ENCODE results near the gene DUSP15.

- TF ChIP-seq SNAI2 (CRISPR knock-in tag; IDR thresholded peaks at IDR 0.05) (no peak), ZFP3 (CRISPR knock-in tag; IDR thresholded peaks at IDR 0.05) (no peak), PATZ1 (CRISPR knock-in tag; IDR thresholded peaks at IDR 0.05; ENCODE audit: borderline replicate concordance) (no peak), RARB (CRISPR knock-in tag; IDR thresholded peaks at IDR 0.05) (no peak), ARNTL (CRISPR knock-in tag; IDR thresholded peaks at IDR 0.05; ENCODE audit: borderline replicate concordance, low read depth) (no peak)
These were observed 38.1 kb upstream of the DUSP15 start for GRCh38 chr20:31908424-31908823.

Measured in SK-N-SH treated with all-trans-retinoic acid at 6 μM for 48 hours (cell line).